GM18861 (cell line): ENCODE data around the gene AAGAB.

ENCODE experiments used
- ATAC-seq: cut with Tn5 transposase; IDR thresholded peaks from one replicate; pipeline ENCODE4 v1.9.1; 2021; ENCODE audit not compliant: unreplicated experiment

AAGAB gene

DNA sequence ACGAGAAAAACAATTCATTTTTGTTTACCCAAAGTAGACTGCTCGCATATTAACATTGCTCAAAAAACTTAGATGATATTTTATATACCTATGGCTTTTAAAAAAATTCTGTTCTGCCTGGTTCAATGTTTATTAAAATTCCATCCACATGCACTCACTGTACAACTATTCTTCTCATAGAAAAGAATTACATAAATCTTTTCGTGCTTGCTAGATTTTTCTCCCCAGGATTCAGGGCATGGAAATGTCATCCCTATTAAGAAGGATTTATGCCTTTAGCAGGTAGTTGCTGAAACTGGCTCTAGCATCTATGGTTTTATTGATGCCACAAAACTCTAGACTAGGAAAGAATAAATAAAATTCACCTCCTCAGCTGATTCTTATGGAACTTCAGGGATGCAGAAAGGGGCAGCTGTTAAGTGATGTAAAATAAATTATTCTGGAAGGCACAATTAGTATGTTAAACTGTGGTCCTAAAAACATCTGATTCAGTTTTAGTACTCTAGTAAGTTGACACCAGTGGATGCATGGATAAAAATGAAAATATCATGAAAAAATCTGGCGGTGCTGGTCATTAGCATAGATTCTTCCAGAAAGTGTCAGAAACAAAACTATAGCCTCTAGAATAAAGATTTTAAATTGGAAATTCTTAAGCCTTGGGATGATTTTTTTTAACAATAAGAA, 41.6 kb downstream of the AAGAB start:
- no peak for ATAC-seq

DNA sequence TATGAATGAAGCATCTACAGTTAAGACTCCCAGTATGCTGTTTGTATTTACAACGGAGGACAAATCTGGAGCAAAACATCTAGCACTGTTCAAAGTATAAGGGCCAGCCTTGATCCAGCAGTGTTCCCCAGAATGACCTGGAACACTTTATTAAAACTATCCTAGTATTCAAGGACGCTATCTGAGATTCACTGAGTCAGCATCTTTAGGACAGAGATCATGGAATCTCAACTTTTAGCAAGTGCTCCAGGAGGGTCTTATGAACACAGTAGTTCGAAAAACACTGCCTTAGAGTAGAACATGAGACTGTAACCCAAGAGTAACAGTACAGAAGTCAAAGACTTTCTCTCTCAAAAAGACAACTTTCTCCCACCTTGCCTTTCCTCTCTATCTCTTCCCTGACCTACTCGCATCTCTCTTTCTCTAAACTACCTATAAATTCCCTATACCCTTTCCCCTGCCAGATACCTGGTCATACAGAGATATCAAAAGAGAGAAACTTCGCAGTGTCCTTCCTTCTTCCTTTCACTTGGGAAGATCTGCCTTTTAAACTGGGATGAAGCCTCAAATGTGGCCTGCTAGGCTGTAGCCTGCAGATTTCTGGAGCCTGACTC, 43.8 kb downstream of the AAGAB start:
- no peak for ATAC-seq

DNA sequence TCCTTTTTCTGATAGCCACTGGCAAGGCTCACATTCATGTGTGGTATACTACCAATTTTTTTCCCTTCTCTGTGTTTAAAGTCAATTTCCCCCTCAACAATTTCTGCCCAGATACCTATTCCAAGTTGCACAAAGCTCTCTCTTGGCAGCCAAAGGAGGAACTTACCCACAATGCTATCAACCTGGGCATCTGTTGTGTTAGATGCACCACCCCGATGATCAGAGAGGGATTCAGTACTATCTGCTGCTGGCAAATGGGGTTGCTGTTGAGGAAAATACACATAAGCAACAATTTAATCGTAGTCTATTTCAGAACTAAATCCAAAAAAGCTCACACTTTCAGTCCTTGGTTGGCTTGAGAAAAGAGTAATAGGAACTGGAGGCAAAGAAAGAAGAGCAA, 46.1 kb downstream of the AAGAB start:
- ATAC-seq = no peak

DNA sequence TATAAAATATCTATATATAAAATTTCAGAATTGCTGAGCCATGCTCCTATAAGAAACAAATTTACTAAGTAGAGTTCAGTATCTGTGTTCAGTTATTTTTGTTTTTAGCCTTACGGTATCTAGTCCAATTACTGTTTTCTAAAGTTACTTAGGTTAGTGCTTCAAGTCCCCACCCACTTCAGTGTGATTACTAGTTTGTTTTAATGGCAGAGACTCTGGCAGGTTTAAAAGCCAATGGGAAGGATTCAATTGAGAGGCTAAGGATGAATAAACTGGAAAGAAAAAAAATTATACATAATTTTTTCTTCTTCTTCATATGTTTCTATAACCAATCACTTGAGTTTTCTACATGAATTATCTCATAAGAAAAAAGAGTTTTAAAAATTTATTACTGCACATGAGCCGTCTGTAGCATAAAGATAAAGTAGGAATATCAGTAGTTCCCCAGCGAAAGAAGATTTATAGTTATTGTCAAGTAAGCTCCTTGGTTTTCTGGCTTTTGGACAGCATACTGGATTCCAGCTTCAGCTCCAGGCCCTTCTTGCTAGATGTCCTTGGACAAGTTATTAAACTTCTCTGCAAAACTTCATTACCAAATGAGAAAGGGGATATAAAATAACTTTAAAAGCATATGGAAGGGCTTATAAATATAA, 46.8 kb downstream of the AAGAB start:
- no peak for ATAC-seq

DNA sequence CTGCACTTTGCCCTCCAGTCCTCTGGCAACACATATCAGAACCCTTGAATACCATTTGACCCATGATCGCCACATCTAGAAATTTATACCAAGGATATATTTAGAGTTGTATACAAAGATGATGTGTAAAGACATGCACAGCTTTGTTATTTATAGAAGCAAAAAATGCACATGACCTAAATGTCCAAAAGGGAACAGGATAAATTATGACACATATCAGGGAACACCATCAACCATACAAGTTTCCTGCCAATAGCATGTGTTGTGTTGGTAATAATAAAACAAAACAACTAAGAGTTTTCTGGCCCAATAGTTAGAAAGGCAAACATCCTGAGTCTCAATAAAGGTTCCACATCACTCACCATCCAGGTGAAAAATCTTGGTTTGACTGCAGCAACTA, 51.5 kb downstream of the AAGAB start:
- no peak for ATAC-seq

- no peak for ATAC-seq
These were observed 52.4 kb downstream of the AAGAB start for GRCh38 chr15:67202091-67202490.

GRCh38 chr15:67201136-67201535, 53.3 kb downstream of the AAGAB start:
- ATAC-seq = no peak

- no peak for ATAC-seq
These were observed 54.3 kb downstream of the AAGAB start for GRCh38 chr15:67199881-67200763.

DNA sequence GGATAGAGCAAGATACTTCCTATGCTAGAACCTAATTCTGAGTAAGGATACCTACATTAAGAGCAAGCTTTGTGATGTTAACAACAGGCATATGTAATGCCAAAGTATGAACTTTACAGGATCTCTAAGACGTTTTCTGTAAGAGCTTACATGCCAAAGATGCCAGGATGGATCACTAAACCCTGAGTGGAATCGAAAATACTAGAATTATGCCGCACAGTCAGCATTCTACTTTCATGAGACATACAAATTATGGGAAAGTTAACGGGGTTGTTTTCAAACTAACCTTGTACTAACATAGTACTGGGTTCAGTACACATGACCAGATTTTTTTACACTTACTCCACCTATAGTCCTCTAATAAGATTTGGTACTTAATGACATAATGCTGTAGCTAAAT, 55.1 kb downstream of the AAGAB start:
- no peak for ATAC-seq

DNA sequence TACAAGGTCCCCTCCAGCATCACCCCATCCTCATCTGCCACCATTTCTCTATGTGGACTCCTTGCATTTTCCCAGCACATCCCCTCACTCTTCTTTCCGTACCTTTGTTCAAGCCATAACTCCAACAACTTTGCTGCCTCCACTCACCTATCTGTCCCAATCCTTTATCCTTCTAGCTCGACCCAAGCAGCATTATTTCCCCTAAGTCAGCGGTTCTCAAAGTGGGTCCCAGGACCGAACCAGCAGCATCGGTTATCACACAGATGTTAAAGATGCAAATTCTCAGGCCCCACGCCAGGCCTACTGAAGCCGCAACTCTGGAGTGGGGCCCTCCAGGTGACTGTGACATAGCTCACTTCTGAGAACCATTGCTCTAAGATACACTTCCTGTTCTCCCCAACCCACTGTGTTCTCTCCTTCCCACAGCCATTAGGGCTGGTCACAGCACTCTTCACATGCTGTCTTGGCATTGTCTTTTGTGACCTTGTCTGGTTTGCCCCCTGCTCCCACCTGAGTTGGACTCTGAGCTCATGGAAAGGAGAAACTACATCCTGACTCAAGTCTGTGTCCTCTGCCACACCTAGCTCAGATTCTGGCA, 56.2 kb downstream of the AAGAB start:
- no peak for ATAC-seq

- no peak for ATAC-seq
These were observed 57.1 kb downstream of the AAGAB start for GRCh38 chr15:67197364-67197695.

DNA sequence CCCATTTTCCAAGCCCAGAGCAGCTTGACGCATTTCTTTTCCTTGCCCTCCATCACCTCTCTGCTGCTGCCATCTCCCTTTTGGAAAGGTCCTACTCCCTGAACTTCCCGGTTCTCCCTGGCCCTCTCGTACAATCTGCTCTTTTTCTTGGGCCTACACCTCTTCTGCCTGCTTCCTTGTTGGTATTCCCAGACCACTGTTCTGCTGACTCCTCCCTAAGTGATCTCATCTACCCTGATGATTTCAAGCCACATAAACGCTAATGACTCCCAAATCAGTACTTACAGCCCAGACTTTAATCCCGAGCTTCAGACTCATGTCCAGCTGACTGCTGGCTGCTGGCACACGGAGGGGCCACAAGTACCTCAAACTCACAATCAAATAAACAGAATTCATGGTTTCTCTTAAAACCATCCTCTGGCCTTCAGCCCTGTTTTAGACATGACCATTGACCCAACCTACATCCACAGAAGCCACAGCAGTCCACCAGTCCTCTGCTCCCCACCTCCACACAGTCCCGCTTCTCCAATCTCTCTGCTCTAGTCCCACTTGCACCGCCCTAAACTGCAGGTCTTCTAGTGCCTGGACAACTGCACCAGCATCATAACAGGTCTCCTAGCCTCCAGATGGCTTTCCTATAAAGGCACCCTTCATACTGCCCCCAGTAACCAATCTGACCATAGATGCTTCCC, 57.6 kb downstream of the AAGAB start:
- no peak for ATAC-seq

GRCh38 chr15:67196222-67196621, 58.2 kb downstream of the AAGAB start:
- no peak for ATAC-seq

- no peak for ATAC-seq
These were observed 59.2 kb downstream of the AAGAB start for GRCh38 chr15:67195305-67195704.

- ATAC-seq = no peak
These were observed 60.0 kb downstream of the AAGAB start for GRCh38 chr15:67194171-67195114.

- no peak for ATAC-seq
These were observed 61.1 kb downstream of the AAGAB start for GRCh38 chr15:67193223-67193990.

- ATAC-seq = no peak
These were observed 62.2 kb downstream of the AAGAB start for GRCh38 chr15:67192185-67192820.

- ATAC-seq = no peak
These were observed 63.6 kb downstream of the AAGAB start for GRCh38 chr15:67190813-67191212.
